ENCODE measurements around the gene COL5A1. TPM values are rescaled to one million over a fixed set of nuclear protein-coding genes. Genes with fewer than 3 reads are reported as not detected.

Gene COL5A1
- total RNA-seq, 4 donors from 2014 or later = 4.8 to 16.5 (median 9.4) TPM

DNA sequence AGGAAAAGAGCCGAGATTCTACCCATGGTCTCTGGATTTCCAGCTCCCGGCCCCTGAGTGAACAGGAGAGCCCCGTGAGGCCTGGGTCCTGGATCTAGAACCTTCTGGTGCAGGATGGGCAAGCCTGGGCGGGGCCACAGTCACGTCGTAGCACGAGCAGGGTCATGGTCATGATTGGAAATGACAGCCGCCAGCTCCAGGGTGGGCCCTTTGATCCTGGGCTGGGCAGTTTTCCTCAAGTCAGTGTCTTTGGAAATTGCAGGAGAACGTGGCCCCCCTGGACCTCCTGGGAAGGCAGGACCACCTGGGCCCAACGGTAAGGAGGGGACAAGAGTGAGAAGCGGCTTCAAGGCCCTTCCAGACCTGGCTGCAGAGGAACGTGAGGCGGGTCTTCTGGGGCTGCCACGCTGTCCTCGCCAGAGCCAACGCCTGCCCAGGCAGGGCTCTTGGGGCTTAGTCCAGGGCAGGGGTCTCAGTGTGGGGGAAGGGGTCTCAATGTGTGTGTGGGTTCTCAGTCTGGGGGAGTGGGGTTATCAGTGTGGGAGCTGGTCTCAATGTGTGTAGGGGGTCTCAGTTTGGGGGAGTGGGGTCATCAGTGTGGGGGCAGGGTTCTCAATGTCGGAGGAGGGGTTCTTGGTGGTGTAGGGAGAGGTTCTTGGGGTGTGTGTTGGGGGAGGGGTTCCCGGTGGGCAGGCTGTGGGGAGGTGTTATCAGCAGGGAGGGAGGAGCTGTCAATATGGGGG is 241.6 kb downstream of the COL5A1 start:
- TF ChIP-seq, protein P1, sequence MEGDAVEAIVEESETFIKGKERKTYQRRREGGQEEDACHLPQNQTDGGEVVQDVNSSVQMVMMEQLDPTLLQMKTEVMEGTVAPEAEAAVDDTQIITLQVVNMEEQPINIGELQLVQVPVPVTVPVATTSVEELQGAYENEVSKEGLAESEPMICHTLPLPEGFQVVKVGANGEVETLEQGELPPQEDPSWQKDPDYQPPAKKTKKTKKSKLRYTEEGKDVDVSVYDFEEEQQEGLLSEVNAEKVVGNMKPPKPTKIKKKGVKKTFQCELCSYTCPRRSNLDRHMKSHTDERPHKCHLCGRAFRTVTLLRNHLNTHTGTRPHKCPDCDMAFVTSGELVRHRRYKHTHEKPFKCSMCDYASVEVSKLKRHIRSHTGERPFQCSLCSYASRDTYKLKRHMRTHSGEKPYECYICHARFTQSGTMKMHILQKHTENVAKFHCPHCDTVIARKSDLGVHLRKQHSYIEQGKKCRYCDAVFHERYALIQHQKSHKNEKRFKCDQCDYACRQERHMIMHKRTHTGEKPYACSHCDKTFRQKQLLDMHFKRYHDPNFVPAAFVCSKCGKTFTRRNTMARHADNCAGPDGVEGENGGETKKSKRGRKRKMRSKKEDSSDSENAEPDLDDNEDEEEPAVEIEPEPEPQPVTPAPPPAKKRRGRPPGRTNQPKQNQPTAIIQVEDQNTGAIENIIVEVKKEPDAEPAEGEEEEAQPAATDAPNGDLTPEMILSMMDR (IDR thresholded peaks at IDR 0.05) = no peak
- TF ChIP-seq POLR2A (IDR thresholded peaks at IDR 0.05) = no peak
- intact Hi-C loops (cut with DNase I) = no loop called here
- 91 to 94% methylated on average over 18 of the region's 18 CpGs for WGBS, 2 donors
- Histone ChIP-seq H3K4me1 (peaks cover 6 to 21% of the 10 kb centered on the region in 2 donors), H3K27me3 (no peaks in the 10 kb centered on the region), H3K27ac (no peak overlapping the region), H3K4me3 (replicated peaks in 1 of 3) (no peak overlapping the region), H3K36me3 (no peaks in the 10 kb centered on the region), H3K9me3 (no peaks in the 10 kb centered on the region)
- no peak for DNase-seq

- peaks cover 6 to 21% of the 10 kb centered on the region in 2 donors for H3K4me1 ChIP-seq
- 95 to 96% methylated on average over 8 of the region's 8 CpGs for WGBS, 2 donors
- no peaks in the 10 kb centered on the region for H3K9me3 ChIP-seq
- H3K27me3 ChIP-seq = no peaks in the 10 kb centered on the region
- no peak for DNase-seq
- no peak overlapping the region for H3K27ac ChIP-seq
- intact Hi-C loops (cut with DNase I) = no loop called here
- TF ChIP-seq POLR2A (IDR thresholded peaks at IDR 0.05) = no peak
- TF ChIP-seq, protein P1 (IDR thresholded peaks at IDR 0.05) = no peak
- no peak overlapping the region for H3K4me3 ChIP-seq (replicated peaks in 1 of 3)
- H3K36me3 ChIP-seq = no peaks in the 10 kb centered on the region
These were observed 242.9 kb downstream of the COL5A1 start for GRCh38 chr9:134884492-134884891.

DNA sequence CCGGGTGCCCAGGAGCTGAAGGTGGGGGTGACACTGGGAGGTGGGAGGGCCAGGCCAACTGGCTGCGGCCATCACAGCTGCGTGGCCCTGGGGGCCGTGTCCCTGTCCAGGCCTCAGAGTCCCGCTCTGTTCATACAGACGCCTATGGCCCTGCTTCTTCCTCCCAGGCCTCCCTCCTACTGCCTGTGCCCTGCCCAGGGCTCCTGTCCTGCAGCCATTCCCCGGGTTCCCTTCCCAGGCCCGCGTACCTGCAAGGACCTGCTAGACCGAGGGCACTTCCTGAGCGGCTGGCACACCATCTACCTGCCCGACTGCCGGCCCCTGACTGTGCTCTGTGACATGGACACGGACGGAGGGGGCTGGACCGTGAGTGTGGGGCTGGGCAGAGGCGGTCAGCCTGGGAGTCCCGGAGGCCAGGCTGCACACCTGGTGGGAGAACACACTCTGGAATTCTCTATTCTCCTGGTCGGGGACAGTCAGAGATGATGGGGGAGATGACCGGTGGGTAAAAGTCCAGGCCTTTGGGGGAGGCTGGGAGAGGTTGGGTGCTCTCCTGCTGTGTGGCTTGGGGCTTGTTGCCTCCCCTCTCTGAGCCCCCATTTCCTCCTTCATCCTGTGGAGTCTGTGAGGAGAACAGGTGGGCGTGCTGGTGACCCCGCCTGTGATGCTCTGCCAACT is 243.5 kb downstream of the COL5A1 start:
- Histone ChIP-seq H3K27me3 (no peaks in the 10 kb centered on the region), H3K27ac (no peak overlapping the region), H3K9me3 (no peaks in the 10 kb centered on the region), H3K36me3 (no peaks in the 10 kb centered on the region), H3K4me3 (replicated peaks in 1 of 3) (no peak overlapping the region), H3K4me1 (peaks cover 6 to 19% of the 10 kb centered on the region in 2 donors)
- DNase-seq = no peak
- TF ChIP-seq, protein P1 (IDR thresholded peaks at IDR 0.05) = no peak
- TF ChIP-seq POLR2A (IDR thresholded peaks at IDR 0.05) = no peak
- intact Hi-C loops (cut with DNase I) = no loop called here
- 90 to 95% methylated on average over 13 to 22 of the region's 22 CpGs for WGBS, 2 donors

DNA sequence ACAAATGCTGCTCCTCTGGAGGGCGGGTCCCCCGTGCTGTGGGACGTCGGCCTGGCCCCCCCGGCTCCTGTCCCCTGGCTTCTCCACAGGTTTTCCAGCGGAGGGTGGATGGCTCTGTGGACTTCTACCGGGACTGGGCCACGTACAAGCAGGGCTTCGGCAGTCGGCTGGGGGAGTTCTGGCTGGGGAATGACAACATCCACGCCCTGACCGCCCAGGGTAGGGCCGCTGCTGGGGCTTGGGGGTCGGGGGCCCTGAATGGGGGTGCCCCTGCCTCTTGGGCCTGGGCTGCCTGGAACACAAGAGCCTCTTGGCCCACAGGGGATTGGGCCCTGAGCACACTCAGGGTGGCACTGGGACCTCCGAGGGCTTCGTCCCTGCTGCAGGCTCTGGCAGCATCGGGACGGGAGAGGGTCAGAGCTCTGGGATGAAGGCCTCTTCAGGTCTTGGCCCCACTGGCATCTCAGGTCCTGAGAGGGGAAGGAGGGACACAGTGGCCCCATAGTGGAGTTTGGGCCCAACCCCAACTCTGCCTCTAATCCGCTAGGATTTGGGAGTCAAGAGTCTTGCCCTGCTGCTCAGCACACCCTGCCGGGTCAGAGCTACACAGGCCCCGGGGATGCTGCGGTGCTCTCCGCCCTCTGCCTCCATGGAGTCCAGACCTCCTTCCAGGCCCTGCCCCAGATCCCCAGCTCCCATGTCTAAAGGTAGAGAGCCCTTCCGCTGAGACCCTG is 244.2 kb downstream of the COL5A1 start:
- Histone ChIP-seq H3K9me3 (no peaks in the 10 kb centered on the region), H3K27ac (no peak overlapping the region), H3K4me3 (replicated peaks in 1 of 3) (no peak overlapping the region), H3K27me3 (no peaks in the 10 kb centered on the region), H3K4me1 (peaks cover 6 to 12% of the 10 kb centered on the region in 2 donors), H3K36me3 (no peaks in the 10 kb centered on the region)
- 89 to 93% methylated on average over 18 to 19 of the region's 24 CpGs for WGBS, 2 donors
- intact Hi-C loops (cut with DNase I) = no loop called here
- TF ChIP-seq, protein P1 (IDR thresholded peaks at IDR 0.05) = no peak
- TF ChIP-seq POLR2A (IDR thresholded peaks at IDR 0.05) = no peak
- DNase-seq = no peak
